Choroid plexus epithelial cell (primary cell): ENCODE results near the gene PARN.

ENCODE experiments used
- DNase-seq: peaks from one replicate; pipeline ENCODE4 v3.0.0-alpha.2; 2010; ENCODE audit warnings: low read depth
- H3K4me3 ChIP-seq: 2 replicates; pipeline ENCODE4 v1.5.1; 2011; ENCODE audit warnings: low read depth, mild to moderate bottlenecking, control low read depth, low read length, moderate library complexity
- CTCF ChIP-seq: conservative IDR thresholded peaks from 2 replicates; pipeline ENCODE4 v1.5.1; 2011; ENCODE audit warnings: low read depth, mild to moderate bottlenecking, control low read depth, inconsistent platforms, low read length, moderate library complexity

The PARN gene

GRCh38 chr16:14509675-14510132 is 120.4 kb downstream of the PARN start:
- no peak for TF ChIP-seq CTCF
- H3K4me3 ChIP-seq, result no peak overlapping the region
- peak; percentile 46 for DNase-seq

- no peak for TF ChIP-seq CTCF
- peak; percentile 73 for DNase-seq
- no peak overlapping the region for H3K4me3 ChIP-seq
Measured at GRCh38 chr16:14509055-14509454, 121.0 kb downstream of the PARN start.

GRCh38 chr16:14505846-14506245 is 124.2 kb downstream of the PARN start:
- TF ChIP-seq CTCF, result no peak
- DNase-seq, result peak; percentile 77
- no peak overlapping the region for H3K4me3 ChIP-seq

GRCh38 chr16:14502932-14503741 is 126.9 kb downstream of the PARN start:
- peak; percentile 83 for DNase-seq
- H3K4me3 ChIP-seq, result no peak overlapping the region
- no peak for TF ChIP-seq CTCF

- no peak overlapping the region for H3K4me3 ChIP-seq
- no peak for DNase-seq
- no peak for TF ChIP-seq CTCF
Measured at GRCh38 chr16:14502256-14502875, 127.7 kb downstream of the PARN start.

GRCh38 chr16:14501331-14502255 is 128.5 kb downstream of the PARN start:
- H3K4me3 ChIP-seq, result no peak overlapping the region
- no peak for TF ChIP-seq CTCF
- DNase-seq, result peak; percentile 94
